ENCODE measurements around the gene LMAN2.

DNA sequence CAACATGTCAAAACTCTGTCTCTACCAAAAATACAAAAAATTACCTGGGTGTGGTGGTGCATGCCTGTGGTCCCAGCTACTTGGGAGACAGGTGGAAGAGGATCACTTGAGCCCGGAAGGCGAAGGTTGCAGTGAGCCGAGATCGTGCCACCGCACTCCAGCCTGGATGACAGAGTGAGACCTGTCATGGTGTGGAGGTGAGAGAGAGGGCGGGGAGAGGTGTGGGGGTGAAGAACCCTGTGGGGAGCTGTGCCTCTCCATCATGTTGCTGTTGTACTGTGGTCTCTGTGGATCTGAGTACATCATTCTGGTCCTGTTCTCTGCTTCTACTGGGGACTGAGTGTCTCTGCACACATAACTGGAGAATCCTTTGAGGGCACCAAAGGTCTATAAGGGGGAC, 21.4 kb upstream of the LMAN2 start:
- no peak for TF ChIP-seq EZH2 (IDR thresholded peaks at IDR 0.05; ENCODE audit: insufficient read depth, low read length)
- TF ChIP-seq, protein P1, sequence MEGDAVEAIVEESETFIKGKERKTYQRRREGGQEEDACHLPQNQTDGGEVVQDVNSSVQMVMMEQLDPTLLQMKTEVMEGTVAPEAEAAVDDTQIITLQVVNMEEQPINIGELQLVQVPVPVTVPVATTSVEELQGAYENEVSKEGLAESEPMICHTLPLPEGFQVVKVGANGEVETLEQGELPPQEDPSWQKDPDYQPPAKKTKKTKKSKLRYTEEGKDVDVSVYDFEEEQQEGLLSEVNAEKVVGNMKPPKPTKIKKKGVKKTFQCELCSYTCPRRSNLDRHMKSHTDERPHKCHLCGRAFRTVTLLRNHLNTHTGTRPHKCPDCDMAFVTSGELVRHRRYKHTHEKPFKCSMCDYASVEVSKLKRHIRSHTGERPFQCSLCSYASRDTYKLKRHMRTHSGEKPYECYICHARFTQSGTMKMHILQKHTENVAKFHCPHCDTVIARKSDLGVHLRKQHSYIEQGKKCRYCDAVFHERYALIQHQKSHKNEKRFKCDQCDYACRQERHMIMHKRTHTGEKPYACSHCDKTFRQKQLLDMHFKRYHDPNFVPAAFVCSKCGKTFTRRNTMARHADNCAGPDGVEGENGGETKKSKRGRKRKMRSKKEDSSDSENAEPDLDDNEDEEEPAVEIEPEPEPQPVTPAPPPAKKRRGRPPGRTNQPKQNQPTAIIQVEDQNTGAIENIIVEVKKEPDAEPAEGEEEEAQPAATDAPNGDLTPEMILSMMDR (IDR thresholded peaks at IDR 0.05; ENCODE audit: insufficient read depth, low read depth, low read length) = no peak

All from astrocyte (in vitro differentiated cells and primary cell).